Stomach (tissue), 9 donors: ENCODE measurements around the gene REPS1. TPM values are rescaled to one million over a fixed set of nuclear protein-coding genes. Genes with fewer than 3 reads are reported as not detected.

Source experiments
- DNase-seq, 2 donors: peaks; one replicate each; pipeline versions ENCODE4 v3.0.0 to v3.0.0-alpha.2; 2013 to 2019
- H3K27ac ChIP-seq, 5 donors: fragments of 200-600 bp in 4 of 5; sonication (generic) in 4 of 5; one replicate each; pipeline ENCODE4 v1.5.1; 2013 to 2019; ENCODE audit warnings: mild to moderate bottlenecking in 1 of 5, moderate library complexity in 1 of 5
- H3K27me3 ChIP-seq, 3 donors: fragments of 200-600 bp; sonication (generic); one replicate each; pipeline ENCODE4 v1.5.1; 2017 to 2019; ENCODE audit warnings: mixed run types in 1 of 3
- H3K36me3 ChIP-seq, 4 donors: fragments of 200-600 bp; sonication (generic); 1 replicate in 3 of 4; 2 replicates in 1 of 4; pipeline ENCODE4 v1.5.1; 2016 to 2019
- H3K4me1 ChIP-seq, 4 donors: fragments of 200-600 bp; sonication (generic); one replicate each; pipeline ENCODE4 v1.5.1; 2016 to 2019
- H3K4me3 ChIP-seq, 4 donors: fragments of 200-600 bp; sonication (generic) in 3 of 4; one replicate each; pipeline ENCODE4 v1.5.1; 2016 to 2019; ENCODE audit warnings: mild to moderate bottlenecking in 1 of 4
- H3K9me3 ChIP-seq, 4 donors: fragments of 200-600 bp; sonication (generic); one replicate each; pipeline ENCODE4 v1.5.1; 2016 to 2019
- EP300 ChIP-seq: sonication (generic); formaldehyde crosslinking; IDR thresholded peaks from one replicate; pipeline ENCODE4 v1.6.1; 2017; ENCODE audit warnings: antibody characterized with exemption
- POLR2A ChIP-seq, 4 donors: fragments of 450-650 bp; IDR thresholded peaks; one replicate each; pipeline ENCODE4 v1.6.1; 2016; ENCODE audit warnings: antibody characterized with exemption in 4 of 4, control low read depth in 2 of 4, mild to moderate bottlenecking in 1 of 4, moderate library complexity in 1 of 4
- POLR2AphosphoS5 ChIP-seq, 3 donors: sonication (generic); formaldehyde crosslinking; IDR thresholded peaks; one replicate each; pipeline ENCODE4 v1.6.1; 2016; ENCODE audit warnings: antibody characterized with exemption in 3 of 3
- WGBS, 5 donors: extraction: QIAGEN DNeasy Blood & Tissue Kit in 3 of 5; methylation state at CpG; one replicate each; pipeline versions ENCODE4 v1.1.5 to v1.1.7; 2013 to 2018; 5-methylcytosine and 5-hydroxymethylcytosine counted together
- intact Hi-C: fragments of 100-400 bp; cut with DNase I; formaldehyde crosslinking; loops from one replicate; pipeline ENCODE4 v1.15.1; 2023; ENCODE audit warnings: low total_unique reads
- polyA plus RNA-seq, 3 donors: library from polyadenylated mRNA; stranded (reverse); fragments of 200-250 nt; gene quantifications; one replicate each; pipeline ENCODE4 v1.2.3, GENCODE V29; 2013
- total RNA-seq, 5 donors: library from RNA; depleted of rRNA; stranded (reverse); fragments of >200 nt; gene quantifications; one replicate each; pipeline versions ENCODE4 v1.1.0 to v1.2.3, GENCODE V29; 2014 to 2016
- TF ChIP-seq, protein P1 (sequence below), 7 experiments: fragments of 450-650 bp in 4 of 7; fragments of 200-600 bp in 3 of 7; sonication (generic) in 3 of 7; IDR thresholded peaks; one replicate each; pipeline ENCODE4 v1.5.1; 2016 to 2019; ENCODE audit warnings: antibody characterized with exemption in 7 of 7, control low read depth in 2 of 7, mild to moderate bottlenecking in 1 of 7
- donor health status: healthy with polysubstance abuse.
- donor health status: Bipolar disorder and iron deficiency.
- donor health status: healthy.

The REPS1 gene
- total and polyA plus RNA-seq, 8 donors: 11.8 to 85.4 (median 41.6) TPM

DNA sequence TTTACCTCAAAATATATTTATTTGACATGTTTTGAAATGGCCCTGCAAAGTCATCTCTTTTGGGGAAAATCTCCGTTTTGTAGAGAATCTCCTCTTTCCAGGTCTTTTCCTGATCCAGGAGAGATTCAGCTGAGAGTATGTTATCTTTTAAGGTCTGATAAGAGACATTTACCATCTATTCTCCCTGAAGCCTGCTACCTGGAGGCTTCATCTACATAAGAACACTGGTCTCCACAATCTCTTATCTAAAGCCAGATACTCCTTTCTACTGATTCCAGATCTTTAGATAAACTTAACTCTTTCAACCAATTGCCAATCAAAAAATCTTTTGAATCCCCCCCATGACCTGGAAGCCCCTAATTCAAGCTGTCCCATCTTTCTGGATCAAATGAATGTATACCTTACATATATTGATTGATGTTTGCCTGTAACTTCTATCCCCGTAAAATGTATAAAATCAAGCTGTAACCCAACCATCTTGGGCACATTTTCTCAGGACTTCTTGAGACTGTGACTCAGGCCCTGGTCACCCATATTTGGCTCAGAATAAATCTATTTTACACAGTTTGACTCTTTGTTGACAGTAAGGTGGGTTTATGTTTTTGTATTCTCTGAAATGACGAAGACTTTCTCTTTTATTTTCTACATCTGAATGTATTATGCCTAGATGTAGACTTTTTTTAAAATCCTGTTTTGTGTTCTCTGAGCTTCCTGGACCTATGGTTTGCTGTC, 96.6 kb downstream of the REPS1 start:
- Histone ChIP-seq H3K27ac (no peak overlapping the region), H3K9me3 (no peaks in the 10 kb centered on the region), H3K27me3 (no peaks in the 10 kb centered on the region), H3K4me1 (no peaks in the 10 kb centered on the region), H3K4me3 (no peak overlapping the region), H3K36me3 (no peaks in the 10 kb centered on the region)
- 79 to 95% (median 91%) methylated on average over 3 of the region's 3 CpGs for WGBS, 5 donors
- TF ChIP-seq EP300: no peak
- no peak for TF ChIP-seq POLR2AphosphoS5 (IDR thresholded peaks at IDR 0.05)
- TF ChIP-seq, protein P1, sequence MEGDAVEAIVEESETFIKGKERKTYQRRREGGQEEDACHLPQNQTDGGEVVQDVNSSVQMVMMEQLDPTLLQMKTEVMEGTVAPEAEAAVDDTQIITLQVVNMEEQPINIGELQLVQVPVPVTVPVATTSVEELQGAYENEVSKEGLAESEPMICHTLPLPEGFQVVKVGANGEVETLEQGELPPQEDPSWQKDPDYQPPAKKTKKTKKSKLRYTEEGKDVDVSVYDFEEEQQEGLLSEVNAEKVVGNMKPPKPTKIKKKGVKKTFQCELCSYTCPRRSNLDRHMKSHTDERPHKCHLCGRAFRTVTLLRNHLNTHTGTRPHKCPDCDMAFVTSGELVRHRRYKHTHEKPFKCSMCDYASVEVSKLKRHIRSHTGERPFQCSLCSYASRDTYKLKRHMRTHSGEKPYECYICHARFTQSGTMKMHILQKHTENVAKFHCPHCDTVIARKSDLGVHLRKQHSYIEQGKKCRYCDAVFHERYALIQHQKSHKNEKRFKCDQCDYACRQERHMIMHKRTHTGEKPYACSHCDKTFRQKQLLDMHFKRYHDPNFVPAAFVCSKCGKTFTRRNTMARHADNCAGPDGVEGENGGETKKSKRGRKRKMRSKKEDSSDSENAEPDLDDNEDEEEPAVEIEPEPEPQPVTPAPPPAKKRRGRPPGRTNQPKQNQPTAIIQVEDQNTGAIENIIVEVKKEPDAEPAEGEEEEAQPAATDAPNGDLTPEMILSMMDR (IDR thresholded peaks at IDR 0.05): no peak
- TF ChIP-seq POLR2A (IDR thresholded peaks at IDR 0.05): no peak
- intact Hi-C loops: no loop called here
- DNase-seq: no peak

DNA sequence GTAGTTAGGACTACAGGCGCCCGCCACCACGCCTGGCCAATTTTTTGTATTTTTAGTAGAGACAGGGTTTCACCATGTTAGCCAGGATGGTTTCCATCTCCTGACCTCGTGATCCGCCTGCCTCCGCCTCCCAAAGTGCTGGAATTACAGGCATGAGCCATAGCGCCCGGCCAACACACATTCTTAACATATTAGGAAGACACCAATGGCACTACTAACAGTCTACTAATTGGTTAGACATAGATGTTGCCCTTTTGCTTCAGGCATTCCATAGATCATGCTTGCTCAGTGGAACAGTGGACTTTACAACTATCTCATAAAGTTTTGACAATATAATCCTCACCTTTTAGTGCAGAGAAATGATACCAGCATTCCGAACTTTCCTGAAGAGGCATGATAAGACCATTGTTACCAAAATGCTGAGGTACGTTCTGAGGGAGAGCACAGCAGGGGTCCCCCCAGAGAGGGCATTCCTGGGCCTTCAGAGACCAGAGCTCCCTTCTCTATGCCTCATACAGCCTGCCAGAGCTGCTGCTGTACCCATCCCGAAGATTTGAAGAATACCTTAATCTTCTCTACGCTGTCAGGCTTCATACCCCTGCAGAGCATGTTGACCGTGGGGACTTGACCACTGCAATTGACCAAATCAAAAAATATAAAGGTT, 102.8 kb downstream of the REPS1 start:
- no peaks in the 10 kb centered on the region for H3K9me3 ChIP-seq
- no peak overlapping the region for H3K4me3 ChIP-seq
- no peaks in the 10 kb centered on the region for H3K27me3 ChIP-seq
- no peaks in the 10 kb centered on the region for H3K36me3 ChIP-seq
- intact Hi-C loops: no loop called here
- WGBS, 5 donors: 88 to 96% (median 92%) methylated on average over 13 of the region's 13 CpGs
- TF ChIP-seq, protein P1 (IDR thresholded peaks at IDR 0.05): no peak
- H3K4me1 ChIP-seq: no peaks in the 10 kb centered on the region
- DNase-seq: no peak
- no peak overlapping the region for H3K27ac ChIP-seq

DNA sequence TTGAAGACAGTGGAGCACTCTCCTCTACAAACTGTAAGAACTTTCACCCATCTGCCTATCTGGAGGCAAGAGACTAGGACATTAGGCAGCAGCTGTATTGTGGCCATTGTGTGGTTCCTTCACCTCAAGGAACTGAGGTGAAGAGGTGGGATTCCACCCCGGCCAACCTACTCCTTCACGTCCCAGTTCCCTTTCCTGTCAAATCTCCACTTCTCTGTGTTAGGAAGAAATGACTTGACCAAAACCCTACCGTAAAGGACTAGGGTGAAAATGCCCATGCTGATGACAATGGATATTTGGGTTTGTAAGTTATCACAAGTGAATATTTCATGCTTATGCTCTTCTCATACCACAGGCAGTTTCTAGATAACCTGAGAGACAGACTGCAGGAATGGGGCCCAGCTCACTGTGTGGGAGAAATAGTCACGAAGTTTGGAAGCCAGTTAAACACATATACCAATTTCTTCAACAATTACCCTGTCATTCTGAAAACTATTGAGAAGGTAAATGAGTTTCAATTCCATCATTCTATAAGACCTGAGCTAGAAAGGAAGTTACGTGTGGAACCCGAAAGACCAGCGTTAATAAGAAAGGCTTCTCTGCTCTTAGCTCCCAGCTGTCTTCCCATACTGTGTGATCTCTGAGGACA, 105.6 kb downstream of the REPS1 start:
- H3K9me3 ChIP-seq: no peaks in the 10 kb centered on the region
- H3K27ac ChIP-seq: no peak overlapping the region
- 89 to 96% (median 93%) methylated on average over 7 of the region's 7 CpGs for WGBS, 5 donors
- no peak overlapping the region for H3K4me3 ChIP-seq
- no peak for DNase-seq
- H3K4me1 ChIP-seq: no peaks in the 10 kb centered on the region
- TF ChIP-seq POLR2AphosphoS5 (IDR thresholded peaks at IDR 0.05): no peak
- TF ChIP-seq, protein P1 (IDR thresholded peaks at IDR 0.05): no peak
- TF ChIP-seq POLR2A (IDR thresholded peaks at IDR 0.05): no peak
- H3K27me3 ChIP-seq: no peaks in the 10 kb centered on the region
- intact Hi-C loops: no loop called here
- H3K36me3 ChIP-seq: no peaks in the 10 kb centered on the region

DNA sequence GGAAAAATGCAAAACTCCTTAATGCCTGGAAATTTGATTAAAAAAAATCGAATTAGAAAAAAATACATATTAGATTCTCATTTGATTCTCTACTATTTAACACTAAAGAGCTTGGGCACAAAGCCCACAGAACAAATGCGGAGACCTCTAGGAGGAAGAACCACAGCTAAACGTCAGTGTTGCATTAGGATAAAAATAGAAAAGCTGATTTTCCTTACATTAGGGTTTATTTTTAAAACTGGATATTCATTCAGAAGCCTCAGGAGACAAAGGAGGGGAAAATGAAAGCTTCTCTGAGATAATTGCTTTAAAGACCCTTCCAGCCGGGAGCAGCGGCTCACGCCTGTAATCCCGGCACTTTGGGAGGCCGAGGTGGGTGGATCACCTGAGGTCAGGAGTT, 114.9 kb downstream of the REPS1 start:
- no peak overlapping the region for H3K27ac ChIP-seq

More for the DNA sequence above, 114.9 kb downstream of the REPS1 start:
- 77 to 86% (median 83%) methylated on average over 8 of the region's 8 CpGs for WGBS, 5 donors
- no peak for DNase-seq
- Histone ChIP-seq H3K4me3 (no peak overlapping the region), H3K27me3 (no peaks in the 10 kb centered on the region), H3K36me3 (no peaks in the 10 kb centered on the region), H3K9me3 (no peaks in the 10 kb centered on the region), H3K4me1 (peaks cover 0 to 16% (median 0%) of the 10 kb centered on the region in 4 donors)
- TF ChIP-seq, protein P1 (IDR thresholded peaks at IDR 0.05): no peak
- TF ChIP-seq POLR2A (IDR thresholded peaks at IDR 0.05): no peak
- TF ChIP-seq EP300: no peak
- no peak for TF ChIP-seq POLR2AphosphoS5 (IDR thresholded peaks at IDR 0.05)
- intact Hi-C loops: no loop called here
